SK-N-SH (cell line): Measurements from ENCODE around the gene LPAR1. TPM values are rescaled to one million over a fixed set of nuclear protein-coding genes. Genes with fewer than 3 reads are reported as not detected.

ENCODE experiments used
- CTCF ChIA-PET: fragments of 300-600, 350-600 bp; formaldehyde crosslinking; extraction: SDS; loops from one replicate; lab custom pipeline; 2021; lab: Yijun Ruan, JAX
- POLR2A ChIA-PET: fragments of 350-600 bp; sonication (Branson Sonifier 250); formaldehyde crosslinking; extraction: SDS; loops from one replicate; lab custom pipeline; 2020; ENCODE audit warnings: antibody characterized with exemption, inconsistent platforms; lab: Yijun Ruan, JAX
- DNase-seq: peaks from one replicate; pipeline ENCODE4 v3.0.0; 2012
- H2AFZ ChIP-seq: fragments of 200-600 bp; sonication (generic); 2 replicates; pipeline ENCODE4 v1.8.1; 2016; ENCODE audit warnings: antibody characterized with exemption, mild to moderate bottlenecking, low read depth
- H3F3A ChIP-seq: fragments of 200-600 bp; sonication (generic); replicated peaks from 2 replicates; pipeline ENCODE3; 2016; ENCODE audit warnings: antibody characterized with exemption, mild to moderate bottlenecking; ENCODE audit not compliant: insufficient read depth
- H3K27ac ChIP-seq, 2 experiments: fragments of 200-500 bp in 1 of 2; fragments of 200-600 bp in 1 of 2; sonication (Bioruptor generic) in 1 of 2; sonication (generic), shearing (Covaris generic) in 1 of 2; 2 replicates each; pipeline versions ENCODE4 v1.5.1 to v1.6.1; 2014 to 2016; ENCODE audit warnings: low read depth in 2 of 2, inconsistent platforms in 1 of 2, low read length in 1 of 2, mild to moderate bottlenecking in 1 of 2, mixed read lengths in 1 of 2
- H3K27me3 ChIP-seq: fragments of 200-600 bp; sonication (generic), shearing (Covaris generic); 2 replicates; pipeline ENCODE4 v1.6.1; 2016; ENCODE audit warnings: mixed run types; ENCODE audit not compliant: insufficient read depth
- H3K36me3 ChIP-seq, 2 experiments: fragments of 200-500 bp in 1 of 2; fragments of 200-600 bp in 1 of 2; sonication (Bioruptor generic) in 1 of 2; sonication (generic) in 1 of 2; replicated peaks in 1 of 2; 2 replicates each; pipeline versions ENCODE3 to v1.5.1; 2014 to 2016; ENCODE audit warnings: low read length in 1 of 2, mild to moderate bottlenecking in 1 of 2; ENCODE audit not compliant: insufficient read depth in 2 of 2, control insufficient read depth in 1 of 2
- H3K4me1 ChIP-seq, 2 experiments: fragments of 200-500 bp in 1 of 2; fragments of 200-600 bp in 1 of 2; sonication (Bioruptor generic) in 1 of 2; sonication (generic), shearing (Covaris generic) in 1 of 2; 2 replicates each; pipeline versions ENCODE4 v1.5.1 to v1.6.1; 2014 to 2016; ENCODE audit warnings: low read depth in 1 of 2, low read length in 1 of 2, mixed run types in 1 of 2; ENCODE audit not compliant: insufficient read depth in 2 of 2, control insufficient read depth in 1 of 2
- H3K4me2 ChIP-seq: fragments of 200-600 bp; sonication (generic), shearing (Covaris generic); 2 replicates; pipeline ENCODE4 v1.6.1; 2017; ENCODE audit warnings: mixed run types
- H3K4me3 ChIP-seq, 2 experiments: fragments of 200-500 bp in 1 of 2; fragments of 200-600 bp in 1 of 2; sonication (Bioruptor generic) in 1 of 2; sonication (generic), shearing (Covaris generic) in 1 of 2; 2 replicates each; pipeline versions ENCODE4 v1.5.1 to v1.8.1; 2014 to 2016; ENCODE audit warnings: low read depth in 2 of 2, inconsistent platforms in 1 of 2, low read length in 1 of 2, mild to moderate bottlenecking in 1 of 2, mixed read lengths in 1 of 2, moderate library complexity in 1 of 2
- H3K79me2 ChIP-seq: fragments of 200-600 bp; sonication (generic); 2 replicates; pipeline ENCODE4 v1.8.1; 2017; ENCODE audit warnings: mild to moderate bottlenecking; ENCODE audit not compliant: insufficient read depth
- H3K9ac ChIP-seq: fragments of 200-600 bp; sonication (generic); 2 replicates; pipeline ENCODE4 v1.6.1; 2017; ENCODE audit warnings: mixed run types
- H3K9me2 ChIP-seq: fragments of 200-600 bp; sonication (generic); 2 replicates; pipeline ENCODE4 v1.6.1; 2017; ENCODE audit warnings: mixed run types
- H3K9me3 ChIP-seq: fragments of 200-600 bp; sonication (generic); 2 replicates; pipeline ENCODE4 v1.6.1; 2017; ENCODE audit warnings: mixed run types, mild to moderate bottlenecking, moderate library complexity
- H4K20me1 ChIP-seq: fragments of 200-600 bp; sonication (generic); 2 replicates; pipeline ENCODE4 v1.6.1; 2017; ENCODE audit warnings: mild to moderate bottlenecking, mixed run types; ENCODE audit not compliant: insufficient read depth
- CHD2 ChIP-seq: fragments of 150-350 bp; IDR thresholded peaks from 2 replicates; pipeline ENCODE4 v1.6.1; 2018; ENCODE audit warnings: low read length; ENCODE audit not compliant: partially characterized antibody
- CTCF ChIP-seq: fragments of 200-600 bp; sonication (generic); IDR thresholded peaks from 2 replicates; pipeline ENCODE4 v1.6.1; 2017; ENCODE audit warnings: antibody characterized with exemption, mild to moderate bottlenecking, moderate library complexity
- EP300 ChIP-seq, 2 experiments: IDR thresholded peaks; 2 replicates each; pipeline versions ENCODE4 v1.4.0 to v1.6.1; 2012; ENCODE audit warnings: borderline replicate concordance in 1 of 2, low read depth in 1 of 2, low read length in 1 of 2
- EZH2phosphoT487 ChIP-seq: fragments of 200-600 bp; sonication (generic); IDR thresholded peaks from 2 replicates; pipeline ENCODE4 v1.6.1; 2017; ENCODE audit warnings: low read depth, mixed run types, mild to moderate bottlenecking, antibody characterized with exemption, moderate library complexity, borderline replicate concordance
- FOXJ3 ChIP-seq: sonication (generic); formaldehyde crosslinking; IDR thresholded peaks from 2 replicates; pipeline ENCODE4 v1.5.1; 2020; ENCODE audit warnings: mild to moderate bottlenecking, missing genetic modification reagents
- FOXM1 ChIP-seq: IDR thresholded peaks from 2 replicates; pipeline ENCODE4 v1.4.0; 2012; ENCODE audit warnings: low read depth, mild to moderate bottlenecking
- JUND ChIP-seq: IDR thresholded peaks from 2 replicates; pipeline ENCODE4 v1.4.0; 2012
- MXI1 ChIP-seq: IDR thresholded peaks from 2 replicates; pipeline ENCODE4 v1.6.1; 2012; ENCODE audit warnings: mild to moderate bottlenecking, low read depth, low read length, improper control_type of control experiment
- NFIC ChIP-seq: IDR thresholded peaks from 2 replicates; pipeline ENCODE4 v1.4.0; 2012; ENCODE audit warnings: borderline replicate concordance
- PBX3 ChIP-seq: IDR thresholded peaks from 2 replicates; pipeline ENCODE4; 2012
- RCOR1 ChIP-seq: fragments of 150-350 bp; IDR thresholded peaks from 2 replicates; pipeline ENCODE4 v1.6.1; 2017; ENCODE audit warnings: antibody characterized with exemption, low read length
- REST ChIP-seq: IDR thresholded peaks from 2 replicates; pipeline ENCODE4 v1.6.1; 2012; ENCODE audit warnings: mild to moderate bottlenecking, low read depth, low read length, moderate library complexity
- RFX5 ChIP-seq: IDR thresholded peaks from 2 replicates; pipeline ENCODE4 v1.6.1; 2012; ENCODE audit warnings: mild to moderate bottlenecking, improper control_type of control experiment, low read length
- RXRA ChIP-seq: IDR thresholded peaks from 2 replicates; pipeline ENCODE4 v1.4.0; 2012; ENCODE audit warnings: low read depth, mild to moderate bottlenecking, borderline replicate concordance
- TCF12 ChIP-seq: IDR thresholded peaks from 2 replicates; pipeline ENCODE4 v1.4.0; 2012
- TEAD4 ChIP-seq: IDR thresholded peaks from 2 replicates; pipeline ENCODE4 v1.4.0; 2012; ENCODE audit warnings: mild to moderate bottlenecking, borderline replicate concordance; ENCODE audit not compliant: insufficient read depth
- USF1 ChIP-seq: IDR thresholded peaks from 2 replicates; pipeline ENCODE4 v1.4.0; 2012; ENCODE audit warnings: low read depth, borderline replicate concordance
- USF2 ChIP-seq: fragments of 150-350 bp; IDR thresholded peaks from 2 replicates; pipeline ENCODE4 v1.6.1; 2017; ENCODE audit warnings: antibody characterized with exemption, low read length, low read depth, borderline replicate concordance
- YY1 ChIP-seq: IDR thresholded peaks from 2 replicates; pipeline ENCODE4 v1.4.0; 2012; ENCODE audit warnings: low read depth, mild to moderate bottlenecking
- WGBS: methylation state at CpG from one replicate; pipeline ENCODE4 v1.1.6; 2017; ENCODE audit warnings: low lambda C conversion rate; 5-methylcytosine and 5-hydroxymethylcytosine counted together
- polyA plus RNA-seq, 3 experiments: library from polyadenylated mRNA; depleted of rRNA; stranded (reverse); fragments of >200 nt; gene quantifications; 2 replicates each; pipeline ENCODE4 v1.2.3, GENCODE V29; 2012

Gene LPAR1
- polyA plus RNA-seq, 1 of the 3 experiments (the other 2 are of a cell fraction): 9.4 TPM

GRCh38 chr9:110900917-110901316 lies 137.4 kb downstream of the LPAR1 start:
- H3K4me3 ChIP-seq: no peak overlapping the region
- CTCF ChIA-PET: no interaction called here
- TF ChIP-seq NFIC (no peak), CTCF (no peak), YY1 (no peak), EP300 (IDR thresholded peaks at IDR 0.05; ENCODE audit: borderline replicate concordance in 1 of 2, low read depth in 1 of 2, low read length in 1 of 2) (no peak), RCOR1 (no peak), FOXM1 (no peak), USF2 (no peak), RXRA (no peak), TEAD4 (no peak), REST (no peak), JUND (no peak; the same call in 1 of the 2 replicates), MXI1 (no peak), USF1 (no peak), PBX3 (no peak), FOXJ3 (no peak), RFX5 (no peak), TCF12 (no peak), CHD2 (no peak), EZH2phosphoT487 (no peak)
- no peaks in the 10 kb centered on the region for H3K9me2 ChIP-seq
- WGBS: 63% methylated on average over 6 of the region's 6 CpGs
- H3K9me3 ChIP-seq: no peaks in the 10 kb centered on the region
- H3K4me2 ChIP-seq: no peak overlapping the region
- no peak overlapping the region for H3K27ac ChIP-seq
- H3K9ac ChIP-seq: no peak overlapping the region
- H2AFZ ChIP-seq: no peak overlapping the region
- no peaks in the 10 kb centered on the region for H4K20me1 ChIP-seq
- H3K4me1 ChIP-seq: peaks cover 0 to 9% of the 10 kb centered on the region in 2 experiments; a peak in 2 of 4 replicates
- no peak for DNase-seq
- H3K36me3 ChIP-seq: no peaks in the 10 kb centered on the region
- POLR2A ChIA-PET: no interaction called here
- no peaks in the 10 kb centered on the region for H3K27me3 ChIP-seq
- H3K79me2 ChIP-seq: no peaks in the 10 kb centered on the region
- no peaks in the 10 kb centered on the region for H3F3A ChIP-seq
